NCI-H226 (cell line): Measurements from ENCODE around the gene RIPOR3.
"Not testable (repeated sequence)": the region's sequence is repeated elsewhere in the genome, so short reads cannot be mapped to it uniquely, and the experiment has no call there.

ENCODE experiments used
- DNase-seq: peaks from one replicate; pipeline ENCODE4 v3.0.0-alpha.2; 2015

Gene RIPOR3

GRCh38 chr20:50679753-50680104 lies 11.6 kb downstream of the RIPOR3 start:
- no peak for DNase-seq

DNA sequence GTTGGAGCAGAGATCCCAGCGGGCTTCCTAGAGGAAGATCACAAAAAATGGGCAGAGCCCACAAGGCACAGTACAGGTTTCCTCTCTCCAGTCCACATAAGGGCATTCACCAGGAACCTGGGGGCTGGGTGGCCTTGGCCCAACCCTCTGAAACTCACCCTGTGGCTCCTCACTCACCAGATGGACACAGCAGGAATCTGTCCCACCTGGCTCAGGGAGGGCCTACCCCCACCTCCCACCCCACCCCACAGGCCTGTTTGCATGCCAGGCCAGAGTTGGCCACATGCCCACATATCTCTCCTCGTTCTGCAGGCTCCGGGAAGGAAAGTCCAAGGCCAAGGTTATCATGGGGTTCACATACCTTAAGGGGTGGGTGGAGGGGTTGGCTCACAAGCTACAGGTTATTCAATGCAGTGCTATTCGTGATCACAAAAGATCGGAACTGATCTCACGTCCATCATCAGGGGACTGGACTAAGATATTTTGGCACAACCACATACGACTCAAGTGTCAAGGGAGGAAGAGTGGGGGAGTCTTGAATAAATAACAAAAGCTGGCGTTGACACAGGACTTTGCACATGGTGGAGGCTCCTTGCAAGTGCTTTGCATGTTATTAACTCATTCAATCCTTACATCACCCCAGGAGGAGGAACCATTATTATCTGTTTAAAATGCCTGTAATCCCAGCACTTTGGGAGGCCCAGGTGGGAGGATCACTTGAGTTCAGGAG lies 13.0 kb downstream of the RIPOR3 start:
- DNase-seq: peak; percentile 99

- DNase-seq: no peak
These were observed 14.5 kb downstream of the RIPOR3 start for GRCh38 chr20:50676858-50677257.

DNA sequence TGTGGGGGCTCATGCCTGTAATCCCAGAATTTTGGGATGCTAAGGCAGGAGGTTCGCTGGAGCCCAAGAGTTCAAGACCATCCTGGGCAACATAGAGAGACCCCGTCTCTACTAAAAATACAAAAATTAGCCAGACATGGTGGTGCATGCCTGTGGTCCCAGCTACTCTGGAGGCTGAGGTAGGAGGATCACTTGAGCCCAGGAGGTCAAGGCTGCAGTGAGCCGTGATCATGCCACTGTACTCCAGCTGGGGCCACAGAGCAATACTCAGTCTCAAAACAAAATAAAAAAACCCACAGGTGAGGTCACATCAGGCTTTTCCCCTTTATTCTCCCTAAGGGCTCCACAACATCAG lies 15.0 kb downstream of the RIPOR3 start:
- DNase-seq: not testable (repeated sequence)

GRCh38 chr20:50675671-50676376 lies 15.5 kb downstream of the RIPOR3 start:
- no peak for DNase-seq

DNA sequence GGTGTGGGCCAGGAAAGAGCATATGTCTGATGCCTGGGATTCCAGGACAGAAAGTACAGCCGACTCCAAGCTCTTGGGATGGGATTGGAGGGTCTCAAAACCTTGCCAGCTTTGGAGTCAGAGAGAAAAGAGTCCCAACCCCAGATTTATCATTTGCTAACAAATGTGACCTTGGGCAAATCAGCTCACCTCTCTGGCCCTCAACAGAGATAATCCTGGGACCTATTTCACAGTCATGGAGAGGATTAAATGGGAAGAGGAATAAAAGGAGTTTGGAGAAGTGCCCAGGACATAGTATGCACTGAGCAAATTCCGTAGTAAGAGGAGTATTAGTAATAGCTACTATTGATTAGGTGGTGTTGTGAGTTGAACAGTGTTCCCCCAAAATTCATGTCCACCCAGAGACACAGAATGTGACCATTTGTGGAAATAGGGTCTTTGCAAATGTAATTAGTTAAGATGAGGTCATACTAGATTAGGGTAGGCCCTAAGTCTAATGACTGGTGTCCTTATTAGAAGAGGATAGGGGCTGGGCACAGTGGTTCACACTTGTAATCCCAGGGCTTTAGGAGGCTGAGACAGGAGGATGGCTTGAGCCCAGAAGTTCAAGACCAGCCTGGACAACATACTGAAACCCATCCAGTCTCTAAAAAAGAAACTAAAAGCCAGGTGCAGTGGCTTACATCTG lies 17.1 kb downstream of the RIPOR3 start:
- DNase-seq: peak; percentile 1

GRCh38 chr20:50673466-50674137 lies 17.7 kb downstream of the RIPOR3 start:
- DNase-seq: peak; percentile 0

DNA sequence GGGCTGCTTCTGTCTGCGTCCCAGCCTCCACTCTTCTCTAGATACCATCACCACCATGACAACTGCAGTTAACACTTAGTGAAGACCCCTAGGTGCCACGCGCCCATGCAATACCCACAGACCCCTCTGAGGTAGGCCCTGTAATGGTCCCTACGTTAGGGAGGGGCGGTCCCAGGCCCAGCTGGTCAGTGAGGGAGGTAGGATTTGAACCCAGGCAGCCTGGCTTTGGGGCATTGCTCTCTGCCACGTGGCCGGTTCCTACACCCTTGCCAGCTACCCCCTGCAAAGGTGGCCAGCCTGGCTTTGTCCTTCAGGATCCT lies 18.2 kb downstream of the RIPOR3 start:
- DNase-seq: no peak

GRCh38 chr20:50672400-50673145 lies 18.8 kb downstream of the RIPOR3 start:
- DNase-seq: peak; percentile 0

- no peak for DNase-seq
These were observed 19.7 kb downstream of the RIPOR3 start for GRCh38 chr20:50671626-50672025.

DNA sequence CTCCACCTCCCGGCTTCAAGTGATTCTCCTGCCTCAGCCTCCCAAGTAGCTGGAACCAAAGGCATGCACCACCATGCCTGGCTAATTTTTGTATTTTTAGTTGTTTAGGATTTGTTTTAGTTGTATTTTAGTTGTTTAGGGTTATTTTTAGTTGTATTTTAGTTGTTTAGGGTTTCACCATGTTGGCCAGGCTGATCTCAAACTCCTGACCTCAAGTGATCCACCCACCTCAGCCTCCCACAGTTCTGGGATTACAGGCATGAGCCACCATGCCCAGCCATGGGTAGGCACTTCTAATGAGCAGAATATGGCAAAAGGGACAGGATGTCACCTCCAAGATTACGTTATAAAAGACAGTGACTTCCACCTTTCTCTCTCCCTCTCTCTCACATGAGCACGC lies 20.3 kb downstream of the RIPOR3 start:
- DNase-seq: not testable (repeated sequence)

DNA sequence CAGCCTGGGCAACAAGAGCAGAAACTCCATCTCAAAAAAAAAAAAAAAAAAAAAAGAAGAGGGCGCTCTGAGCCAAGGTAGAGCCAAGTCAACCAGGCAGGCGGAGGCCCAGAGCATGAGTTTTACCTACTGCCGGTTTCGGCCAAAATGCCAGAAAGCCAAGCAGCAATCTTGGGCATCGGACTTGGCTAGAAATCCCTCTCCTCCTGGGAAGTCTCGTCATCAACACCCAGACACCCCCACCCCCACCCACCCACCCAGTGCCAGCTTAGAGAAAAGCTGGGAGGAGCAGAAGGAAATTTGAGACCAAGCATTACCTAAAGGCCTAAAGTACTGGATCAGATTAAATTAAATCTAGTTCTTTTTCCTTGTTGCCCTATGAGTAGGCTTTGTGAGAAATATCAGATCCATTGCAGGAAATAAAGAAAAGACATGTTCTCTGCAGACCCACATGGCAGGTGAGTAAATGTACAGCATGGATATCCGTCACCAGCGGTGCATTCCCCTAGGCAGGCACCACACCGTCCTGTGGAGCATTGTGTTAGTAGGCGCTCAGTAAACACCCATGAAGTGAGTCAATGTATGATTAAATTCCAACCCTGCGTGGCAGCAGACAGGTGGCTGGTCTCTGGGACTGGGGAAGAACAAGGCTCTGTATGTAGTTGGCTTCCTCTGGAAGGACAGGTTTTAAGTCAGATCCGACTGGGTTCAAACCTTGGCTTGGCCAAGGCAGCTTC lies 21.0 kb downstream of the RIPOR3 start:
- peak; percentile 68 for DNase-seq

DNA sequence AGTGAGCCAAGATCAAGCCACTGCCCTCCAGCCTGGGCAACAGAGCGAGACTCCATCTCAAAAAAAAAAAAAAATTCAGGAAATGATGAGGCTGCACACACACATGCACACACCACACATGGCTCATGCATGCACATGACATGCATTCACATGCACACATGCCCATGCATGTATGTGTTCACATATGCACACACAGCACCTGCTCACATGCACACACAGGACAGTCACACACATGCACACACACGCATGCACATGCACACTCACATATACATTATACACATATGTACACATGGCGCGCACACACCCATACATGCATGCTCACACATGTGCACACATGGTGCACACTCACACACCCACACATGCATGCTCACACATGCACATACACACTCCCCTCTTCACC lies 22.5 kb downstream of the RIPOR3 start:
- peak; percentile 0 for DNase-seq

DNA sequence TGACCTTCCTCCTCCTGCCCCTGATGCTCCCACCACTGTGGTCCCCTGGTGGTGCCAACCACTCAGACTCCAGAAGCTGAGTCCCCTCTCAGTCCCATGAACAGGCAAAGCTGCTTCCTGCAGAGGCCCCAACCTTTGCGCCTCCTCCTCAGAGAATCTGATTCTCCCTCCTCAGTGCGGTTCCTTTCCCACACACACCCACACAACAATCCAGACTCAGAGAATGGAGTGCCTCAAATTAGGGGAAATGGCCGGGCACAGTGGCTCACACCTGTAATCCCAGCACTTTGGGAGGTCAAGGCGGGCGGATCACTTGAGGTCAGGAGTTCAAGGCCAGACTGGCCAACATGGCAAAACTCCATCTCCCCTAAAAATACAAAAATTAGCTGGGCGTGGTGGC lies 23.0 kb downstream of the RIPOR3 start:
- peak; percentile 0 for DNase-seq

DNA sequence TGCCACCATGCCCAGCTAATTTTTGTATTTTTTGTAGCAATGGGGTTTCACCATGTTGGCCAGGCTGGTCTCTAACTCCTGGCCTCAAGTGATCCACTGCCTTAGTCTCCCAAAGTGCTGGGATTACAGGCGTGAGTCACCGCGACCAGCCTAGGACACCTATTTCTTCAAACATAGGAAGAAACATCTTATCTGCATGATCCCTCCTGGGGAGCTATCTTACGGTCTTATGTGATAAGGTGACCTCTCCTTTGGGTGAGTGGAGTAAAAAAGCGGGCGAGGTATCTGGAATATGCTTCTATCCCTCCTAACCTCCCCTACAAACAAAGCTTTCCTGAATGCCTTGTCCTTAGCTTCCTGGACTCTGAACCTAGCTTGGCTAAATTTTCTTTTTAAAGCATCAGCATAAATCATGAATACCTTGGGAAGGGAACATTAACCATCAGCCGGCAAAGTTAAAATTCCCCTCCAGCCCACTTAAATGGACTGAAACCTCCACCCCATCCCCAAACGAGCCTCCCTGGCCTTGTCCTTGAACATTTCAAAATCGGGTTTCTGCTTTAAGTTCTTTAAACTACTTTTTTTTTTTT lies 24.5 kb downstream of the RIPOR3 start:
- peak; percentile 1 for DNase-seq

DNA sequence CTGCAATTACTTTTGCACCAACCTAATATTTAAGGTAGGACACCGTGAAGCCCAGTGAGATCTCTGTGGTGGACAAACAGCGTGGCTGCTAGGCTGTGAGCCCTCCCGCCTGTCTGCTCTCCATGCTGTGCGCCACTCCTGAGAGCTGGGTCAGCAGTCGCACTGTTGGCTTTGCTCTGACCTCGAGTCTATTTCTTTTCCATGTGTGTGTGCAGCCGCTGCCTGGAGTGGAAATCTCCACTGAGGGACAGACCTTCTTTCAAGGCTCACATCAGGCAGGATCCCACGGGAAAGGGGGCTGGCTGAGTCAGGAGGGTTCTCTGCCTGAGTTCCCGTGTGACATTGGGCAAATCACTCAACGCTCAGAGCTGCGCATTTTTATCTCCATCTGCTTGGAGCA lies 27.1 kb downstream of the RIPOR3 start:
- DNase-seq: no peak

DNA sequence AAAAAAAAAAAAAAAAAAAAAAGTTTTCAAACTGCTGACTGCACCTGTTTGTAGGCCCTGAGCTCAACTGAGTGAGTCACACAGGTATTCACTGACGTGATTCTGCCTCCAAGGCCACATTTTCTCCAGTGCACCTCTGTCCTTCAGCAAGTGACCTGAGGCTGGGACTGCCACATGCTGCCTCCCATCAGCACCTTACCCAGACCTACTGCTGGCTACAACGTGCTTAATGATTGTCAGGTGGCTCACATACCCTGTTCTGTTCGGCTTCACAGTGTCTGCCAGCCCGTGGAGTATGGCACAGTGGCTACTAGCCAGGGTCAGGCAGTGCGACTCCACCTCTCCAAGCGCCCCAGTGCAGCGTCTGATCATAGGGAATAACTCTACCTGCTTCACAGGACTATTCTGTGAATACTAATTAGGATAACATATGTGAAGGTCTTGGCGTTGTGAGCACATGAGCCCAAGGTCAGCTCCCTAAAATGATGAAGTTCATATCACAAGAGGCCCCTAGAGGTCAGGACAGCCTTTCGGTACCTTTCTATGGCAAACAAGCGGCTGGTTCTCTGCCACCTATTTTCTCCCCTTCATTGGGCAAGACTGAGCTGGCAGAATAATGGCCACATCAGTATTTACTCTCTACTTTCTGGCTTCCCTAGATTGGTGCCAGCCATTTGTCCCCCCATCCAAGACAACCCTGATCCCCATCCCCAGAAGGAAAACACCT lies 28.1 kb downstream of the RIPOR3 start:
- DNase-seq: peak; percentile 13

DNA sequence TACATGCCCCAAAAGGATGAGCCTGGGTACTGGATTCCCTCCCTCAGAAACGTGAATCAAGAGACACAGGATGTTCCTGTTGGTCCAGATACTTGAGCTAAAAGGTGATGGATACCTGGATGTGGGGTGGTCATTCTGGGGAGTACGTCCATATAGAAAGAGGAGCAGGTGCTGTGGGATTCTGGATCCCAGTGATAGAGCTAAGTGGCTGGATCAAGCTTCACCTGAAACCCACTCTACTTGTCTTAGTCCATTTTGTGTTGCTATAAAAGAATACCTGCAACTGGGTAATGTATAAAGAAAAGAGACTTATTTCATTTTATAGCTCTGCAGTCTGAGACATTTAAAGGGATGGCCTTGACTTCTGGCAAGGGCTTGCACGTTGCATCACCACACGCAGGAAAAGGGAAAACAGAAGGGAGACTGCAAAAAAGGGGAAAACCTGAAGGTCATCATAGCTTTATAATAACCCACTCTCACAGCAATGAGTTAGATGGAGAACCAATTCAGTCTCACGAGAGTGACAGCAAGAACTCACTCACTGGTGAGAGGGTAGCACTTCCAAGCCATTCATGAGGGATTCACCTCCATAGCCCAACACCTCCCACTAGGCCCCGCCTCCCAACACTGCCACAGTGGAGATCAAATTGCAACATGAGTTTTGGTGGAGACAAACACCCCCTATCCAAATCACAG lies 31.2 kb downstream of the RIPOR3 start:
- DNase-seq: peak; percentile 1

DNA sequence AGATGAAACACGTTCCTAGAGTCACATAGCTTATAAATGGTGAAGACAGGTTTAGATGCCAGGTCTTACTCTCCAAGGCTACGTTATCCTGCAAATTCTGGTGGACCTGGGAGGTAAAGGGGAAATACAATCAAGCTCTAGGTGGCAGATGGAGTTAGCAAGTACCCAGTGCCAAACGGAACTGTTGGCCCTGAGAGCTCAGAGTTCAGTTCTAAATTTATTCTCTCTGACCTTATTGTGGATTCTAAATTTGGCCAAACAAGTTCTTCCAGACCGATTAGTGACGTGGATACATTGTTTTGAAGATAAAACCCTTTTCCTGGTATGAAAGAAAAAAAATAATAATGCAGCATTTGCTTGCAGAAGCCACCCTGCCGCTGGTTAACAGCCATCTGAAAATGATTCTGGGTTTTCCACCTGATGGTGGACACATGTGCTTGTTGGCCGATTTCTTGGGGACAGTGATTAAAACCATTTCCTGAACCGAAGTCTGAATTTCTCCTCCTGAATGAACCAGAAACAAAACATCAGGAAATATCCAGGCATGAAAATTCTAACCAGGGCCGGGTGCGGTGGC lies 32.5 kb downstream of the RIPOR3 start:
- peak; percentile 1 for DNase-seq

DNA sequence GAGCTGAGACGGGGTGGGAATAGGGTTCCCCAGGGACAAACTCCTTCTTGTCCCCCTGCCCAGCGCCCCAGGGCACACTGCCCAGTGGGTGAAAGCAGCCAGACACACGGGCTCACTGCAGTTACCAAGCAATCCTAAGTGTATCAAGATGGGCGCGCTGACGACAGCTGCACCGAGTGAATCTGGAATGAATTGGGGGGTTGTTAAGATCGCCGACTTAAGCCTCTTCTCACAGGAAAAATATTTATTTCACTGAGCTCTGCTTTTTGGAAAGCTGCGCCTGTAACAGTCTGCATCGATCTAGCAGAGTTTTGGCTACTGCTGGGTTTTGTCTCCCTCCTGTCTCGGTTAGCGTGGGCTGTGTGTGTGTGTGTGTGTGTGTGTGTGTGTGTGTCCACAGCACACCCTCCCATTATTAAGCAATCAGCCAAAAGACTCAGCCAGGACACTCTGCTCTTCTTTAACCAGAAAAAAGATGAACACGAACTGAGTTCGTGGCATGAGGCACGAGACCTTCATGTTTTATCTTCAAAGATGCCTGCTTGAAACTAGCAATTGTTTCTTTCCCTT lies 35.9 kb downstream of the RIPOR3 start:
- no peak for DNase-seq
